Uterus (tissue), 4 donors: ENCODE results near the gene ST6GALNAC3. TPM values are rescaled to one million over a fixed set of nuclear protein-coding genes. Genes with fewer than 3 reads are reported as not detected.

ENCODE experiments used
- DNase-seq, 2 donors: peaks; one replicate each; pipeline ENCODE4 v3.0.0-alpha.2; 2019 to 2020
- H3K27ac ChIP-seq, 2 donors: fragments of 200-600 bp; sonication (generic); 1 replicate in 1 of 2; 2 replicates in 1 of 2; pipeline ENCODE4 v1.5.1; 2016 to 2018
- H3K27me3 ChIP-seq, 2 donors: fragments of 200-600 bp; sonication (generic); one replicate each; pipeline ENCODE4 v1.5.1; 2018 to 2019; ENCODE audit warnings: control low read depth in 1 of 2
- H3K36me3 ChIP-seq, 2 donors: fragments of 200-600 bp; sonication (generic); one replicate each; pipeline ENCODE4 v1.5.1; 2019; ENCODE audit warnings: control low read depth in 1 of 2
- H3K4me1 ChIP-seq, 2 donors: fragments of 200-600 bp; sonication (generic); one replicate each; pipeline ENCODE4 v1.5.1; 2018 to 2019; ENCODE audit warnings: control low read depth in 1 of 2
- H3K4me3 ChIP-seq, 2 donors: fragments of 200-600 bp; sonication (generic); 1 replicate in 1 of 2; 2 replicates in 1 of 2; pipeline ENCODE4 v1.5.1; 2018 to 2019; ENCODE audit warnings: mild to moderate bottlenecking in 1 of 2
- H3K9me3 ChIP-seq, 2 donors: fragments of 200-600 bp; sonication (generic); one replicate each; pipeline ENCODE4 v1.5.1; 2019; ENCODE audit warnings: control low read depth in 1 of 2
- POLR2A ChIP-seq, 2 donors: fragments of 450-650 bp; IDR thresholded peaks; one replicate each; pipeline ENCODE4 v1.6.1; 2016; ENCODE audit warnings: antibody characterized with exemption in 2 of 2, mild to moderate bottlenecking in 1 of 2, moderate library complexity in 1 of 2
- intact Hi-C: fragments of 100-400 bp; cut with DNase I; formaldehyde crosslinking; loops from one replicate; pipeline ENCODE4 v1.15.1; 2023; ENCODE audit warnings: low total_unique reads
- total RNA-seq, 4 donors: library from RNA; depleted of rRNA in 3 of 4; stranded (reverse); fragments of >200 nt in 3 of 4; gene quantifications; one replicate each; pipeline versions ENCODE4 v1.1.0 to v1.2.4, GENCODE V29; 2014 to 2023
- TF ChIP-seq, protein P1 (sequence below), 4 experiments: fragments of 200-600 bp in 2 of 4; fragments of 450-650 bp in 2 of 4; sonication (generic) in 2 of 4; IDR thresholded peaks; one replicate each; pipeline ENCODE4 v1.5.1; 2016 to 2019; ENCODE audit warnings: antibody characterized with exemption in 4 of 4, mild to moderate bottlenecking in 2 of 4, moderate library complexity in 1 of 4
- donor health status: DM: yes; HTN: yes; CAD: no.

Gene ST6GALNAC3
- total RNA-seq, 4 donors from 2014 or later, result 6.7 to 43.4 (median 21.1) TPM

DNA sequence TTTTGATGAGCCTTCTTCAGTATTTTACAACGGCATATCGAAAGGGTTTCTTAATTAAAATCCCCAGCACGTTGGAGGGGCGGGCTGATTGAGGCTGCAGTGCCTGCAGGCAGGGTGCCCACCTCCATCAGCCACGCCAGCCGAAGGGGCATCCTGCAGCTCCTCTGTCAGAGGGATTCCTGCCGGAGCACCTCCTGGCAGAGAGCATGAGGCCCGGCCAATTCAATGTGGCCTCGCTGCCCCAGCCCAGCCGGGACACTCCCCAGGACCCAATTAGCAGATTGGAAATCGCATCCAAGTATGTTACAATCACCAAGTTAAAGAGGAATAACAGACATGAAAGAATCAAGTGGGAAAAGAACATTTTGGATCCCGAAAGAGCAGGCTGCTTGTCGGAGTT is 216.6 kb downstream of the ST6GALNAC3 start:
- TF ChIP-seq, protein P1, sequence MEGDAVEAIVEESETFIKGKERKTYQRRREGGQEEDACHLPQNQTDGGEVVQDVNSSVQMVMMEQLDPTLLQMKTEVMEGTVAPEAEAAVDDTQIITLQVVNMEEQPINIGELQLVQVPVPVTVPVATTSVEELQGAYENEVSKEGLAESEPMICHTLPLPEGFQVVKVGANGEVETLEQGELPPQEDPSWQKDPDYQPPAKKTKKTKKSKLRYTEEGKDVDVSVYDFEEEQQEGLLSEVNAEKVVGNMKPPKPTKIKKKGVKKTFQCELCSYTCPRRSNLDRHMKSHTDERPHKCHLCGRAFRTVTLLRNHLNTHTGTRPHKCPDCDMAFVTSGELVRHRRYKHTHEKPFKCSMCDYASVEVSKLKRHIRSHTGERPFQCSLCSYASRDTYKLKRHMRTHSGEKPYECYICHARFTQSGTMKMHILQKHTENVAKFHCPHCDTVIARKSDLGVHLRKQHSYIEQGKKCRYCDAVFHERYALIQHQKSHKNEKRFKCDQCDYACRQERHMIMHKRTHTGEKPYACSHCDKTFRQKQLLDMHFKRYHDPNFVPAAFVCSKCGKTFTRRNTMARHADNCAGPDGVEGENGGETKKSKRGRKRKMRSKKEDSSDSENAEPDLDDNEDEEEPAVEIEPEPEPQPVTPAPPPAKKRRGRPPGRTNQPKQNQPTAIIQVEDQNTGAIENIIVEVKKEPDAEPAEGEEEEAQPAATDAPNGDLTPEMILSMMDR (IDR thresholded peaks at IDR 0.05), result no peak
- no peak for TF ChIP-seq POLR2A (IDR thresholded peaks at IDR 0.05)
- H3K27ac ChIP-seq, result no peak overlapping the region
- intact Hi-C loops, result no loop called here
- no peaks in the 10 kb centered on the region for H3K36me3 ChIP-seq
- no peaks in the 10 kb centered on the region for H3K9me3 ChIP-seq
- H3K4me3 ChIP-seq, result no peak overlapping the region
- H3K27me3 ChIP-seq, result no peaks in the 10 kb centered on the region
- no peak for DNase-seq
- no peaks in the 10 kb centered on the region for H3K4me1 ChIP-seq

DNA sequence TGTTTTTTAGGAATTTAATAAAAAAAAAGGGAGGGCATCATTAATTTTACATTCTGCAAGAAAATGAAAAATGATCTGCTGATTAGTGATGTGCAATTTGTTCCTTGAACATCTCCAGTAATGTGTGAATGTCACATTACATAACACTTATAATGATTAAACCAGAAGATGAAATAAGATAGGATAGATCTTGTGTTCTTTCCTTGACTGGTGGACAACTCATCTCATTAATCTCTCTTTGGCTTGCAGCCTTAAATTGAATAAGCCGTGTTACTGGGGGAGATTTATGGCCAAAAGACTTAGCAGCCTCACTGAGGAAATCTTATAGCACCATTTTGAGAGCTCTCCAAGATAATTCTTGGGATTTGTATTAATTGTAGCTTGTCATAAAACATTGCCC is 217.2 kb downstream of the ST6GALNAC3 start:
- no peak overlapping the region for H3K27ac ChIP-seq
- no peak for TF ChIP-seq POLR2A (IDR thresholded peaks at IDR 0.05)
- TF ChIP-seq, protein P1 (IDR thresholded peaks at IDR 0.05), result no peak
- no peak overlapping the region for H3K4me3 ChIP-seq
- H3K9me3 ChIP-seq, result no peaks in the 10 kb centered on the region
- DNase-seq, result no peak
- H3K27me3 ChIP-seq, result no peaks in the 10 kb centered on the region
- H3K4me1 ChIP-seq, result no peaks in the 10 kb centered on the region
- H3K36me3 ChIP-seq, result no peaks in the 10 kb centered on the region
- intact Hi-C loops, result no loop called here

DNA sequence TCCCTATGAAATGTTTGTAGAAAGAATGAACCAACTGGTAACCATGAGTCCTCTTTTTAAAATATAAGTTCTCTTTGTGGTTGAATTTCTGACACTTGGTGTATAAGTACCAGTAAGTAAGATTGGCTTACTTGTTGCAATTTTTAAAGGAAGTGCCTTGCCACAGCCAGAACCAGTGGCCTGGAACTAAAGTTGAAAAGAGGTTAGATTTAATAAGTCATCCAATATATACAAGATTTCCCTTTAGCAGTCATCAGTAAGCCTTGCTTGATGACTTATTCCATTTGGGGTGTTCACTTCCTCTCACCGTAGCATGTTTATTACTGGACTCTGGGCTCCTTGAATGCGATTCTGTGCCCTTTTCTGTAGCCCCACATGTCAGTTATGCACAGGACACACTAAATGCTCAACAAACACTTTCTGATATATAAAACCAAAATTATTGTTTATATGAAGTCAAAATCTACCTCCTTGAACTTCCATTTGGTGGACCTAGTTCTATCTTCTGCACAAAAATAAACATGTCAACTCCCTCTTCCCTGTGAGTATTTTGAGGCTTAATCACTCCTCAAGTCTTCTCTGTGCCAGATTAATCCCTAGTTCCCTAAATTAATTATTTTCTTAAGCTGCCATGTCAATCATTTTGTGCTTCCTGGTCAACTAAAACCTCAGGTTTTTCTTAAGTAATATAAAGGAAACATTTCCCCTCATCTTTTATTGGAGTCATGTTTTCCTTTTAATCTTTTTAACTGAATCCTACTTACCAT is 218.1 kb downstream of the ST6GALNAC3 start:
- Histone ChIP-seq H3K27me3 (no peaks in the 10 kb centered on the region), H3K4me1 (no peaks in the 10 kb centered on the region), H3K4me3 (no peak overlapping the region), H3K9me3 (no peaks in the 10 kb centered on the region), H3K27ac (no peak overlapping the region), H3K36me3 (no peaks in the 10 kb centered on the region)
- intact Hi-C loops, result no loop called here
- no peak for TF ChIP-seq POLR2A (IDR thresholded peaks at IDR 0.05)
- TF ChIP-seq, protein P1 (IDR thresholded peaks at IDR 0.05), result no peak
- DNase-seq, result no peak

DNA sequence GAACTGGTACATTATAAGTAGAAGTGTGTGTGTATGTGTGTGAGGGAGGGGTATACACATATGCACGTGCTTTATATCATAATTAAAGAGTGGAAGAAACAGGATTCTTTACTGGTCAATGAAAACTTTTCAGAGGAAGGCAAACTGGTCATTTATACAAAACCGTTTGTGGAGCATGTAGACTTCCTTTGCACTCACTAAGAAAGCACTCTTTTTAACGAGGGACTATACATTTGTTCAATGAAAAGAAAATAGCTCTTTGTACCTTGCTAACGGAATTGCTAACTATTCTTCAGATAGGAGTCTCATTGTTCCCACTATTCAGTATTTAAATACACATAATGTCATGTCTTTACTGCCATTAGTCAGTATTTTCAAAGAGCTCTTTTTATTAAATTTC is 219.3 kb downstream of the ST6GALNAC3 start:
- TF ChIP-seq POLR2A (IDR thresholded peaks at IDR 0.05), result no peak
- TF ChIP-seq, protein P1 (IDR thresholded peaks at IDR 0.05), result no peak
- DNase-seq, result no peak
- Histone ChIP-seq H3K9me3 (no peaks in the 10 kb centered on the region), H3K27ac (no peak overlapping the region), H3K36me3 (no peaks in the 10 kb centered on the region), H3K4me3 (no peak overlapping the region), H3K27me3 (no peaks in the 10 kb centered on the region), H3K4me1 (no peaks in the 10 kb centered on the region)
- intact Hi-C loops, result no loop called here

DNA sequence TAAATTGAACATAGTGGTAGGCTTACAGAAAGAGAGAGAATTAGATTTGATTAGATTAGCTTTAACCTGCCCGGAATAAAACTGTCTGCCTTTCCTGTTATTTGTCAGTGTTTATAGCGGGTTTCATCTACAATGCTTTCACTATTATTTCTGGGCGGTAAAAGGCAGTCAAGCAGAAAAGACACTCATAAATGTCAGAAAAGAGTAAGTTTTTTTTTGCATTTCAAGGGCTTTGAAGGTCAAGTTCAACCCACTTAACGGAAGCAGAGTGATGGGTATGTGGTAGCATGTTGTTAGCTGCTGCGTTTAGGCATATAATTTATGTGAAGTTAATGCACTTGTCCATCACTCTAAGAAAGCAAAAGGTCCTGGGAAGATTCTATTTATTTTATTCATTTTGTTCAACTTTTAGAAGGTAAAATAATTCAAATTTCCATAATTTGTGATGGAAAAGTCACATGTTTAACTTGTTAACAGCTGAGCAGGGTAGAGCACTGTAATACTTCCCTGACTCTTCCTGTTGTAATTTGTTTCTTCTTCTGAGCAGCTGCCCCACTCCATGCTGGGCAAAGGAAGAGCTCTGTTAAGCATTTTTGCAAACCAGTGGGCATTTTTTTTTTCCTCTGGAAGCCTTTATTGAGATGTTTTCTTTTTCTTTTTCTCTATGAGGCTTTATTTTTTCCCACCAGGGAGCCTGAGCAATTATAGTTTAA is 220.1 kb downstream of the ST6GALNAC3 start:
- Histone ChIP-seq H3K4me1 (no peaks in the 10 kb centered on the region), H3K9me3 (no peaks in the 10 kb centered on the region), H3K27ac (no peak overlapping the region), H3K36me3 (no peaks in the 10 kb centered on the region), H3K4me3 (no peak overlapping the region), H3K27me3 (no peaks in the 10 kb centered on the region)
- intact Hi-C loops, result no loop called here
- TF ChIP-seq, protein P1 (IDR thresholded peaks at IDR 0.05), result no peak
- TF ChIP-seq POLR2A (IDR thresholded peaks at IDR 0.05), result no peak
- no peak for DNase-seq
